ENCODE results near the gene IL12RB2. TPM values are rescaled to one million over a fixed set of nuclear protein-coding genes. Genes with fewer than 3 reads are reported as not detected.
A peak's percentile ranks its signal among the peaks of the same experiment; 100 is the strongest.

IL12RB2 gene
- total and polyA plus RNA-seq, 10 of the 15 experiments (the other 5 are each of a cell fraction or from before 2014, with no cell fraction given), result 0.15 to 1.1 (median 0.54) TPM; not detected in 1

DNA sequence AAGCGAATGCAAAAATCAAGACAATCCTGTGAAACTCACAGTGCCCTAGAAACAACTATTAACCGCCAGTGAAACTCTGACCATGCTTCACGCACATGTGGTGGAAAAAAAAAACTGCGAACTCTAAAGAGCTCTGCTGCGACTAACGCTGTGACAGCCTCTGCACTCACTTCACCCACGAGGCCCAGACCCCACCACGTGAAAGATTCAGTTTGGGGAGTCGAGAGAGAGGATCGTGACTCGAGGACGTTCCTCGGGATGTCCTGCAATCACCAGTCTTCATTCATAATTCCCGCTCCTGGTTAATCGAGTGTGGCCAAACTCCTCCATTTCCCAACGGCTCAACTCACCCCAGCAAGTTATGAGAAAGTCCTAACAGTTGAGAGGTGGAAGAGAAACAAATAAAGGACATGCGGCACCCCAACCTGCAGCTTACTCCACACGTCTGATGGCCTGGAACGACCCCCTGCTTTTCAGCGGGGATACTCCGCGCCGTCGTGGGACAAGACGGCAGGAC is 121.4 kb downstream of the IL12RB2 start:
- POLR2A ChIA-PET, result interaction anchor here (0.5 to 2.0 kb wide), 9 partner anchors 11 to 388 kb away, joined by 3 to 10 read pairs (median 4); no protein-coding TSS in a partner anchor
- Histone ChIP-seq H3K4me2 (ENCODE audit: control insufficient read depth, insufficient read depth) (peak overlapping the region; percentile 74), H3K36me3 (ENCODE audit: control insufficient read depth in 2 of 2, insufficient read depth in 2 of 2, low read length in 1 of 2) (peaks cover 0 to 12% of the 10 kb centered on the region in 2 experiments; a peak in 3 of 4 replicates), H4K20me1 (ENCODE audit: control insufficient read depth, insufficient read depth) (peaks cover 3% of the 10 kb centered on the region; the same call in 1 of the 2 replicates), H3K9me3 (replicated peaks; ENCODE audit: control insufficient read depth, insufficient read depth, low read length) (no peaks in the 10 kb centered on the region), H3K4me1 (ENCODE audit: control insufficient read depth, insufficient read depth, low read length) (peaks cover 14% of the 10 kb centered on the region), H3K79me2 (ENCODE audit: control insufficient read depth, insufficient read depth, low read length) (peaks cover 61% of the 10 kb centered on the region), H3K27ac (ENCODE audit: control insufficient read depth, insufficient read depth) (peak overlapping the region; percentile 96), H3K4me3 (peak overlapping the region; percentile 91), H2AFZ (ENCODE audit: control insufficient read depth, low read depth, low read length) (no peak overlapping the region), H3K27me3 (replicated peaks in 1 of 2; ENCODE audit: control insufficient read depth in 2 of 2, insufficient read depth in 2 of 2, low read length in 1 of 2) (no peaks in the 10 kb centered on the region), H3K9ac (ENCODE audit: control insufficient read depth, insufficient read depth, low read length) (peak overlapping the region; percentile 93)
- in situ Hi-C loops (cut with MboI) (loop anchor here (10.0 kb wide), 1 partner anchor 444 kb away; no protein-coding TSS in a partner anchor), intact Hi-C loops (cut with micrococcal nuclease; ENCODE audit: unreplicated experiment) (loop anchor here (10.0 kb wide), 2 partner anchors 284 to 444 kb away; no protein-coding TSS in a partner anchor)
- CTCF ChIA-PET, result interaction anchor here (0.6 to 5.2 kb wide), 8 partner anchors 10 to 440 kb away, joined by 3 to 38 read pairs (median 4); no protein-coding TSS in a partner anchor
- DNase-seq (ENCODE audit: low read depth, low spot score) (no peak), FAIRE-seq (no peak), ATAC-seq (peak; percentile 4; the same call in 2 of the 3 replicates)
- BruUV-seq (replicated peaks), result no TSS peak
- SMC1A ChIA-PET (ENCODE audit: uncharacterized antibody, unreplicated experiment), result interaction anchor here (0.6 to 2.3 kb wide), 7 partner anchors 10 to 339 kb away, joined by 3 to 11 read pairs (median 3); no protein-coding TSS in a partner anchor
- under 1% methylated on average over 25 of the region's 25 CpGs for WGBS (ENCODE audit: insufficient coverage, insufficient replicate concordance, low lambda C conversion rate, missing lambda C conversion rate)
- RAD21 ChIA-PET (ENCODE audit: unreplicated experiment), result interaction anchor here (0.7 to 1.8 kb wide), 7 partner anchors 12 to 384 kb away, joined by 3 to 6 read pairs (median 3); no protein-coding TSS in a partner anchor
- TF ChIP-seq SIN3A (IDR thresholded peaks at IDR 0.05; ENCODE audit: low read depth, low read length), result peak; percentile 47; the same call in 1 of the 2 replicates
- TF ChIP-seq ZNF384 (IDR thresholded peaks at IDR 0.05; ENCODE audit: borderline replicate concordance, low read depth, low read length), result peak; percentile 59; the same call in 1 of the 2 replicates
- TF ChIP-seq, protein P1, sequence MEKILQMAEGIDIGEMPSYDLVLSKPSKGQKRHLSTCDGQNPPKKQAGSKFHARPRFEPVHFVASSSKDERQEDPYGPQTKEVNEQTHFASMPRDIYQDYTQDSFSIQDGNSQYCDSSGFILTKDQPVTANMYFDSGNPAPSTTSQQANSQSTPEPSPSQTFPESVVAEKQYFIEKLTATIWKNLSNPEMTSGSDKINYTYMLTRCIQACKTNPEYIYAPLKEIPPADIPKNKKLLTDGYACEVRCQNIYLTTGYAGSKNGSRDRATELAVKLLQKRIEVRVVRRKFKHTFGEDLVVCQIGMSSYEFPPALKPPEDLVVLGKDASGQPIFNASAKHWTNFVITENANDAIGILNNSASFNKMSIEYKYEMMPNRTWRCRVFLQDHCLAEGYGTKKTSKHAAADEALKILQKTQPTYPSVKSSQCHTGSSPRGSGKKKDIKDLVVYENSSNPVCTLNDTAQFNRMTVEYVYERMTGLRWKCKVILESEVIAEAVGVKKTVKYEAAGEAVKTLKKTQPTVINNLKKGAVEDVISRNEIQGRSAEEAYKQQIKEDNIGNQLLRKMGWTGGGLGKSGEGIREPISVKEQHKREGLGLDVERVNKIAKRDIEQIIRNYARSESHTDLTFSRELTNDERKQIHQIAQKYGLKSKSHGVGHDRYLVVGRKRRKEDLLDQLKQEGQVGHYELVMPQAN (conservative IDR thresholded peaks at IDR 0.05), result peak; percentile 90; the same call in 1 of the 2 replicates
- peak; percentile 60; the same call in 1 of the 2 replicates for TF ChIP-seq POLR2AphosphoS5 (IDR thresholded peaks at IDR 0.05; ENCODE audit: low read length)
- no peak for TF ChIP-seq DPF2 (IDR thresholded peaks at IDR 0.05)
- TF ChIP-seq EED (IDR thresholded peaks at IDR 0.05; ENCODE audit: low read depth), result no peak
- TF ChIP-seq, protein P2, sequence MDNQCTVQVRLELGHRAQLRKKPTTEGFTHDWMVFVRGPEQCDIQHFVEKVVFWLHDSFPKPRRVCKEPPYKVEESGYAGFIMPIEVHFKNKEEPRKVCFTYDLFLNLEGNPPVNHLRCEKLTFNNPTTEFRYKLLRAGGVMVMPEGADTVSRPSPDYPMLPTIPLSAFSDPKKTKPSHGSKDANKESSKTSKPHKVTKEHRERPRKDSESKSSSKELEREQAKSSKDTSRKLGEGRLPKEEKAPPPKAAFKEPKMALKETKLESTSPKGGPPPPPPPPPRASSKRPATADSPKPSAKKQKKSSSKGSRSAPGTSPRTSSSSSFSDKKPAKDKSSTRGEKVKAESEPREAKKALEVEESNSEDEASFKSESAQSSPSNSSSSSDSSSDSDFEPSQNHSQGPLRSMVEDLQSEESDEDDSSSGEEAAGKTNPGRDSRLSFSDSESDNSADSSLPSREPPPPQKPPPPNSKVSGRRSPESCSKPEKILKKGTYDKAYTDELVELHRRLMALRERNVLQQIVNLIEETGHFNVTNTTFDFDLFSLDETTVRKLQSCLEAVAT (IDR thresholded peaks at IDR 0.05), result peak; percentile 30; the same call in 1 of the 2 replicates
- TF ChIP-seq GABPA (IDR thresholded peaks at IDR 0.05; ENCODE audit: low read depth), result 0 out of 2 replicates have a peak, but pooled peaks have one; percentile 12
- TF ChIP-seq, protein P3, sequence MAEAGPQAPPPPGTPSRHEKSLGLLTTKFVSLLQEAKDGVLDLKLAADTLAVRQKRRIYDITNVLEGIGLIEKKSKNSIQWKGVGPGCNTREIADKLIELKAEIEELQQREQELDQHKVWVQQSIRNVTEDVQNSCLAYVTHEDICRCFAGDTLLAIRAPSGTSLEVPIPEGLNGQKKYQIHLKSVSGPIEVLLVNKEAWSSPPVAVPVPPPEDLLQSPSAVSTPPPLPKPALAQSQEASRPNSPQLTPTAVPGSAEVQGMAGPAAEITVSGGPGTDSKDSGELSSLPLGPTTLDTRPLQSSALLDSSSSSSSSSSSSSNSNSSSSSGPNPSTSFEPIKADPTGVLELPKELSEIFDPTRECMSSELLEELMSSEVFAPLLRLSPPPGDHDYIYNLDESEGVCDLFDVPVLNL (IDR thresholded peaks at IDR 0.05; ENCODE audit: low read depth, low read length), result peak; percentile 81
- TF ChIP-seq MXI1 (IDR thresholded peaks at IDR 0.05; ENCODE audit: low read depth, low read length), result peak; percentile 98
- TF ChIP-seq, protein P4, sequence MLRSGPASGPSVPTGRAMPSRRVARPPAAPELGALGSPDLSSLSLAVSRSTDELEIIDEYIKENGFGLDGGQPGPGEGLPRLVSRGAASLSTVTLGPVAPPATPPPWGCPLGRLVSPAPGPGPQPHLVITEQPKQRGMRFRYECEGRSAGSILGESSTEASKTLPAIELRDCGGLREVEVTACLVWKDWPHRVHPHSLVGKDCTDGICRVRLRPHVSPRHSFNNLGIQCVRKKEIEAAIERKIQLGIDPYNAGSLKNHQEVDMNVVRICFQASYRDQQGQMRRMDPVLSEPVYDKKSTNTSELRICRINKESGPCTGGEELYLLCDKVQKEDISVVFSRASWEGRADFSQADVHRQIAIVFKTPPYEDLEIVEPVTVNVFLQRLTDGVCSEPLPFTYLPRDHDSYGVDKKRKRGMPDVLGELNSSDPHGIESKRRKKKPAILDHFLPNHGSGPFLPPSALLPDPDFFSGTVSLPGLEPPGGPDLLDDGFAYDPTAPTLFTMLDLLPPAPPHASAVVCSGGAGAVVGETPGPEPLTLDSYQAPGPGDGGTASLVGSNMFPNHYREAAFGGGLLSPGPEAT (IDR thresholded peaks at IDR 0.05; ENCODE audit: low read depth), result peak; percentile 38; the same call in 1 of the 2 replicates
- TF ChIP-seq LARP7 (IDR thresholded peaks at IDR 0.05), result 0 out of 2 replicates have a peak, but pooled peaks have one; percentile 23
- TF ChIP-seq BHLHE40 (IDR thresholded peaks at IDR 0.05; ENCODE audit: borderline replicate concordance in 1 of 2, low read depth in 2 of 2, low read length in 1 of 2), result peak in 1 of 2 experiments; percentile 23; a peak in 2 of 4 replicates
- TF ChIP-seq PAX5 (IDR thresholded peaks at IDR 0.05; ENCODE audit: borderline replicate concordance, low read depth, low read length), result 0 out of 2 replicates have a peak, but pooled peaks have one; percentile 9
- 0 out of 2 replicates have a peak, but pooled peaks have one; percentile 6 for TF ChIP-seq TAF1 (IDR thresholded peaks at IDR 0.05; ENCODE audit: borderline replicate concordance, low read depth, low read length)
- TF ChIP-seq EP300 (IDR thresholded peaks at IDR 0.05; ENCODE audit: borderline replicate concordance in 1 of 2, control insufficient read depth in 1 of 2, low read depth in 2 of 2, low read length in 2 of 2), result no peak
